Fibroblast of the conjunctiva (primary cell): Measurements from ENCODE around the gene TGFBR3.

Source experiments
- DNase-seq: peaks from one replicate; pipeline ENCODE4 v3.0.0-alpha.2; 2010; ENCODE audit warnings: low read depth

TGFBR3 gene

DNA sequence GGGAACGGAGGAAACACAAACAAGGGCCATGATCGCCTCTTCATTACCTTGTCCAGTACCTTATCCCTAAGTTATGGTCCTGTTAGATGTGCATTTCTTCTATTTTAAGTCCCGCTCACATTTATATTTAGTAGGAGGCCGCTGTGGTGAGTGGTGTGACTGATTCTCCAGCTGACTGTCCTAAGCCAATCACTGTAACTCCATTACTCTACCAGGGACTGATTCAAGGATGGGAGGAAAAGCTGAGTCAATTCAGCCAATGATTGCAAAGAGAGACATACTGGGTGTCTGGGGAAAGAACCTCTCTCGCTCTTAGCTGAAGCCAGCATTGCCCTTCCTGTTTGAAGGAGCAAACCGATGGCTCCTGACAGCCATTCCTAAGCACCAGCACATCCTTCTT is 59.7 kb downstream of the TGFBR3 start:
- DNase-seq, result no peak

DNA sequence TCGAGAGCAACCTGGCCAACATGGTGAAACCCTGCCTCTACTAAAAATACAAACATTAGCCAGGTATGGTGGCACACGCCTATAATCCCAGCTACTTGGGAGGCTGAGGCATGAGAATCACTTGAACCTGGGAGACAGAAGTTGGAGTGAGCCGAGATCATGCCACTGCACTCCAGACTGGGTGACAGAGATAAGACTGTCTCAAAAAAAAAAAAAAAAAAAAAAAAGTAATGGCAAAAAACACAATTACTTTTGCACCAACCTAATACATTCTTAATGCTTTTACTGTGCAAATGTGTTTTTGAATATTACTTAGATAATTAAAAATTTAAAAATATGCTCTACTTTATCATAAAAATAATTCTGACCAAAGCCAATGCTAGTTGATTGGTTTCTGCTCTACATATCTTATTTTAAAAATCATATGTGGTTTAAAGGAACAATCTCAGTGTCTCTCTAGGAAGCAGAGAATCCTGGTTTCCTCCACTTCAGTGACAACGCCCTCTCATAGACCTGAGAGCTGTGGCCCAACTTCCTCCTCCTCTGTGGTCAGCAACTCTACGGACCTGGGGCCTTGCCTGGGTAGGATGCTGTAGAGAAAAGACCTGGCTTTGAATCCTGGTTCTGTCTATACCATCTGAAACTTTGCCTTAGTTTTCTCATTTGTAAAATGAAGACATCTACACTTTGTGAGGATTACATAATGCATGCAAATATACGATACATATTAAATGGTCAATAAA is 64.7 kb downstream of the TGFBR3 start:
- no peak for DNase-seq

DNA sequence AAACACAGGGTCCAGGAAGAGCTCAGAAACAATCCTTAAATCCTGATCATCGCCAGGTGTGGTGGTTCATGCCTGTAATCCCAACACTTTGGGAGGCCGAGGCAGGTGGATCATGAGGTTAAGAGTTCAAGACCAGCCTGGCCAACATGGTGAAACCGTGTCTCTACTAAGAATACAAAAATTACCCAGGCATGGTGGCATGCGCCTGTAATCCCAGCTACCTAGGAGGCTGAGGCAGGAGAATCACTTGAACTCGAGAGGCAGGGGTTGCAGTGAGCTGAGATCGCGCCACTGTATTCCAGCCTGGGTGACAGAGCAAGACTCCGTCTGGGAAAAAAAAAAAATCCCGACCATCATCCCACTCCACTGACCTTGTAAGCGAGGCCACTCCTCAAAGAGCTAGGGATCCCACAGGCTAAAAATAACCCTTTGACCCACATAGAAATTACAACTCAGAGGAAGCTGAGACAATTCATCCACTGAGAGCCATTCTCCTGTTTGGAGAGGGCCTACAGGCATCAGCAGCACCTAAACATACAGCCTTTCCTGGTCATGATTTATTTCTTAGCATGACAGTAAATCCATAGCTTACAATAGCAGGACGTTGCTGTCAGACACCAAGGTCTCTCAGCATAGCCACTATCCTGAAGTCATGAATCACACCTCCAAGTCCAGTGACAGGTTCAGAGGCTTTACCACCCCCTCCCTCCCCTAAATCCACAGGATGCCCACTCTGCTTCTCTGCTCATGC is 66.7 kb downstream of the TGFBR3 start:
- DNase-seq, result no peak

GRCh38 chr1:91818713-91818975 is 67.3 kb downstream of the TGFBR3 start:
- DNase-seq, result no peak

DNA sequence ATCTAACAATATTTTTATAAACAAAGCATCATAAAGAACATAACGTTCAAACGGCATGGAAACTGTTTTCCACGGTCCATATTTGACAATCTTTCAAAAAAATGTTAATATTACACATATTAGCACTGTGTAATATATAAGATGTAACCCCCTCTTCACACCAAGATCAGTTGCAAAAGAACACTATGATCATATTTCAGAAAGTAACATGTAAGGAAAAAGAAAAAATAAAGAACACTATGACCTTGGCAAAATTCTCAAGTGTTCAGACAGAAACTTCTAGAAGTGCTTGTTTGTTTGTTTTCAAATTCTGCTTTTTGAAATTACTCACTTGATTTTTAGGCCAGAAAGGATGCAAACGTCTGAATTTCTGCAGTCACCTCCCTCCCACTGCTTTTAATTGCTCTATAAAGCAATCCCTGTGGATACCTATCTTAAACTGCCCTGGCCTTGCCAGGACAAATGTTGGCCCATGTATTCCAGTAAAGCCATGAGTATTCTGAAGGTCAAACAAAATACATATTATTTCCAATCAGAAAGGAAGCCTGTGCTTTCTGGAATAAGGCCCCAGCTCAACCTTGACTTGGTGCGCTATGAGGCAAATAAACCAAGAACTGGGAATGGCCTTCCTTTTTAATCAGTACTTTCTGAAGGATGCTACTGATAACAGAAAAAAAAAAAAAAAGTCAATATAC is 68.6 kb downstream of the TGFBR3 start:
- DNase-seq, result no peak

DNA sequence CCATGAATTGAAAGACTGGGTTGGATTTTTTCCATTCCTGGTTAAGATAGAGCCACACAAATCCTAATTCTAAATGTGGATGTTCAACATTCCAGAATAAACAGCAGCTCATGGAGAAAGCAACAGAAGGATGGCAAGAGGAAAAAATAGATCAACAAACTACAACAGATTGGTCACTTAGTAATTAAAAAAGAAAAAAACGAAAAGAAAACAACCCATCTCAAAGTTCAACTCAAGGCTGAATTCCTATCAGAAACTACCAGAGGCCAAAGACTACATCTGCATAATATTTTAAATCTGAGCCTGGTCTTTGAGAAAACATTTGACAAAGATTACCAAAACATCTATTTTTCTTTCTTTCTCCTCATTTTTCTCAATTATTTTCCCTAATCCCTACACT is 69.9 kb downstream of the TGFBR3 start:
- no peak for DNase-seq

GRCh38 chr1:91814448-91814847 is 71.5 kb downstream of the TGFBR3 start:
- DNase-seq, result no peak

DNA sequence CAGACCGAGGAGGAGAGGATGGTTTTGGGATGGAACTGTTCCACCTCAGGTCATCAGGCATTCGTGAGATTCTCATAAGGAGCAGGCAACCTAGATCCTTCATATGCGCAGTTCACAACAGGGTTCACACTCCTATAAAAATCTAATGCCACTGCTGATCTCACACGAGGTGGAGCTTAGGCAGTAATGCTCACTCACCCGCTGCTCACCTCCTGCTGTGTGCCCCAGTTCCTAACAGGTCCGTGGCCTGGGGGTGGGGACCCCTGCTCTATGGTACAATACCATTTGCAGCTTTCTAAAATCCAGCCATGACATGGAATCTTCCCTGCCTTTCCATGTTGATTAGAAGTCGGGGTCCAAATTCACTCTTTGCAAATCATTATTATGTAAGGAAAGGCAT is 72.1 kb downstream of the TGFBR3 start:
- no peak for DNase-seq

- DNase-seq, result no peak
Measured at GRCh38 chr1:91811363-91812025, 74.5 kb downstream of the TGFBR3 start.

GRCh38 chr1:91809317-91809716 is 76.6 kb downstream of the TGFBR3 start:
- DNase-seq, result no peak

DNA sequence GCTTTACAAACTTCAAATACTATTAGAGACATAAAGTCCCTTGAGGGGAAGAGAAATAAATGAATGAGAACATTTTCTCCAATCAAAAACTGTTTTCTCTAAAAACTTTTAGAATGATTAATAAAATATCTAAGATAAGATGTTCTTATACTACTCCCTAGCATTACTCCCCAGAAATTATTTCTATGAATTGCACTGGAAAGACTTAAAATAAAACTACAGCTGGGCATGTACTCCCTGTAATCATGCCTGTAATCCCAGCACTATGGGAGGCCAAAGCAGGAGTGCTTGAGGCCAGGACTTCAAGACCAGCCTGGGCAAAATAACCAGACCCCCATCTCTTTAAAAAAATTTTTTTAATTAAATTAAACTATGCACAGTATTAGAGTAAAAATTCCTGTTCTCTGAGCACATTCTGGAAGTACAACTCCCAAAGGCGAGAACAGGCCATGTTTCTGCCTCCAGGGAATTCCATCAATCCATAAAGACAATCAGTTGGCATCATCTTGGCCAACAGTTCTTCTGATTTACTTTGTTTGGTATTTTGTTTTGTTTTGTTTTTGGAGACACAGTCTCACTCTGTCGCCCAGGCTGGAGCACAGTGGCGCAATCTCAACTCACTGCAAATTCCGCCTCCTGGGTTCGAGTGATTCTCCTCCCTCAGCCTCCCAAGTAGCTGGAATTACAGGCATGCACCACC is 77.9 kb downstream of the TGFBR3 start:
- no peak for DNase-seq

GRCh38 chr1:91806769-91807700 is 78.9 kb downstream of the TGFBR3 start:
- no peak for DNase-seq

DNA sequence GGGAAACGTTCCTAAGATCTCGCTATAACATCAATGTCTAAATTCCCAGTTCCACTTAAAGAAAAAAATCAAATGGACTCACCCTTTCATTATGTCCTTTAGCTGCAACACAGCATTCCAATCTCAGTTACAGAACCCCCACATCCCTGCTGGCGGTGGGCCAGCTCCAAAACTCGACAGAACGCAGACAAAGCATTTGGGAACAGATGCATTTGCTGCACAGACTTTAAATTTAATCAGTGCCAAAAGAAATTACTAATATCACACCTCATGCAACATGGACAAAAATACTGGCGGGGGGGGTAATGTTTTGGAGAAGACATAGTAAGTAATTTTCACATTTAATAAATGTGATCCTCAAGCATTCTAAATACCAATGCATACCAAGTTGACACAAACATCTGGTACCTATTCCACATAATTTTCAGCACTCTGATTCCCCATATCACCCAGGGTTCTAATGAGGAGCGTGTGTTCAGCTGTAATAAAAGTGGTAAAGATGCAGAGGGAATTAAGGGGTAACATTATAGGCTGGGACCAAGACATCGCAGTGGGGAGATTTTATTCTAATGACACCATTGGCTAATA is 79.7 kb downstream of the TGFBR3 start:
- DNase-seq, result no peak

- DNase-seq, result no peak
Measured at GRCh38 chr1:91805311-91805801, 80.6 kb downstream of the TGFBR3 start.

GRCh38 chr1:91804546-91805023 is 81.4 kb downstream of the TGFBR3 start:
- no peak for DNase-seq

- DNase-seq, result no peak
Measured at GRCh38 chr1:91803847-91804545, 82.0 kb downstream of the TGFBR3 start.

- DNase-seq, result no peak
Measured at GRCh38 chr1:91803123-91803522, 82.8 kb downstream of the TGFBR3 start.

DNA sequence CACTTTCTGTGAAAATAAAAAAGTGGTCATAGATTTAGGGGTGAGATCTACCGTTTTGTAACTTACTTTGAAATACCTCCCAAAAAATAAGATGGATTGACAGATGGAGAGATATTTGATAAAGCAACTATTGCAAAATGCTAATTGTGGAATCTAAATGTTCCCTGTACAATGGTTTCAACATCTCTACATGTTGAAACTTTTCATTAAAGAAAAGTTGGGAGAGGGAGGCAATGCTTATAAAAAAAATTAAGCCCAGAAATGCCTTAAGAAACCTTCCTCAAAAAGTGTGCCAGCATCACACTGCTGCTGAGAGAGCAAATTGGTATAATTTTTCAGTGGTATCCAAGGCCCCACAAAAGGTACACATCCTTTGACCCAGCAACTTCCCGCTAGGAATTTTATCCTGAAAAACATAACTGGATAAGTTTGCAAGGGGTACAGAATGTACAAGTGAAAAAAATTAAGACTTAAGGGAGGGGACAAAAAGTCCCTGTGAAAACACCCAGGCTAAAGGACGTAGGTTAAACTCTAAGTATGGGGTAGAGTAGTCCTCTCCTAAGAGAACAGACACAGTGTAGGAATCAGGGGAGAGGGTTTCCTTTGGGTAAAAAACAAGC is 84.3 kb downstream of the TGFBR3 start:
- DNase-seq, result no peak

DNA sequence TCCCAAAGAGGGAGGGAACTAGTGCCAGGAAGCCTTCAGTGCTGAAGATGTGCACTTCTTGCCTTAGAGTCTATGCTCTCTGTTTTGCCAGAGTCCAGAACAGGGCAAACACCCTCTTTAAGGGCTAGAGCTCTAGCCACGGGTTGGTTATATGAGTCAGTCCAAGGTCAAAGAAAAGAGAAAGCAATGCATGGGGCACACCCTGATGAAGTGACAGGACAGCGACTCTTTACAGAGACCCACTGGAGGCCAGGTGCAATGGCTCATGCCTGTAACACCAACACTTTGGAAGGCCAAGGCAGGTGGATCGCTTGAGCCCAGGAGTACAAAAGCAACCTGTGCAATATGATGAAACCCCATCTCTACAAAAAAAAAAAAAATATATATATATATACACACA is 86.1 kb downstream of the TGFBR3 start:
- DNase-seq, result no peak
